NCI-H1436 treated with DMSO at 0.1 percent for 48 hours (cell line): ENCODE results near the gene SCP2.
"Not testable (repeated sequence)": the region's sequence is repeated elsewhere in the genome, so short reads cannot be mapped to it uniquely, and the experiment has no call there.

ENCODE experiments used
- DNase-seq: peaks from one replicate; lab custom pipeline; 2025; lab: John Stamatoyannopoulos, UW

The SCP2 gene

GRCh38 chr1:52973841-52974240 is 46.8 kb downstream of the SCP2 start:
- DNase-seq: no peak

DNA sequence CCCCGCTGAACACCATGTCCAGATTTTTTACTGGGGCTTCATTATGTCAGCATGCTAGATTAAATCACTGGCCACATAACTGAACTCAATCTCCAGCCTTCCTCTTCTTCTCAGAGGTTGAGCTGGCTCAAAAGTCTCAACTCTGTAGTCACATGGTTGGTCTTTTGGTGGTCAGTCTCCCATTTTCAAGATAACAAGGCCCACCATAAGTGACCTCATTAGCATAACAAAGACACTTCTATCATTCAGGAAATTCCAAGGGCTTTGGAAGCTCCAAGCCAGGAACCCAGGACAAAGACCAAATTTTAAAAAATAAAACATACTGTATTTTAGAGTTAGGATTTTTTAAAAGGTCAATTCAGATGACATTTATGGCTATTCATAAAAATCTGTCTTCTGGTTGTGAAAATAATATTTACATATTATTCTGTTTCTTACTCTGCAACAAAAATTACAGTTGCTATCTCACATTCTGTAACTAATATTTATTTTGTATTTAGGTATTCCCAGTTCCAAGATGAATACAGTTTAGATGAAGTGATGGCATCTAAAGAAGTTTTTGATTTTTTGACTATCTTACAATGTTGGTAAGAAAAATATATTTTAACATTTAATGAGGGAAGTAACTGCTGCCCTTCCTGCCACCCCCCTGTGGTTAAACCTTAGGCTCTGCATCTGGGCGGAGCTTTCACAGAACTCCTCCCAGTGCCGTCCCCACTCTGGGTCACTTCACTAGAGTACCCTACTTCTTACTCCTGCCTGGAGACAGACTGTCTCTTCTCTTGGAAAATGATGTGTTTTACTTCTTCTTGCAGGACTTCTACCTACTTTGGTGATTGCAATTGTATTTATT is 49.3 kb downstream of the SCP2 start:
- no peak for DNase-seq

GRCh38 chr1:52978045-52978444 is 51.0 kb downstream of the SCP2 start:
- no peak for DNase-seq

GRCh38 chr1:52992733-52993132 is 65.7 kb downstream of the SCP2 start:
- DNase-seq: not testable (repeated sequence)

DNA sequence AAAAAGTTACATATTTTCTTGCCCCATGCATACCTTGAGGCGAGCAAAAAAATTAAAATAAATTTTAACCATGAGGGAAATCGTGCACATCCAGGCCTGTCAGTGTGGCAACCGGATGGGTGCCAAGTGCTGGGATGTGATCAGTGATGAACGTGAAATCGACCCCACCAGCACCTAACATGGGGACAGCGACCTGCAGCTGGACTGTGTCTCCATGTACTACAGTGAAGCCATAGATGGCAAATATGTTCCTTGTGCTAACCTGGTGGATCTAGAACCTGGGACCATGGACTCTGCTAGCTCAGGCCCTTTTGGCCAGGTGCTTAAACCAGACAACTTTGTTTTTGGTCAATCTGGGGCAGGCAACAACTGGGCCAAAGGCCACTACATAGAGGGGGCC is 67.6 kb downstream of the SCP2 start:
- DNase-seq: no peak

DNA sequence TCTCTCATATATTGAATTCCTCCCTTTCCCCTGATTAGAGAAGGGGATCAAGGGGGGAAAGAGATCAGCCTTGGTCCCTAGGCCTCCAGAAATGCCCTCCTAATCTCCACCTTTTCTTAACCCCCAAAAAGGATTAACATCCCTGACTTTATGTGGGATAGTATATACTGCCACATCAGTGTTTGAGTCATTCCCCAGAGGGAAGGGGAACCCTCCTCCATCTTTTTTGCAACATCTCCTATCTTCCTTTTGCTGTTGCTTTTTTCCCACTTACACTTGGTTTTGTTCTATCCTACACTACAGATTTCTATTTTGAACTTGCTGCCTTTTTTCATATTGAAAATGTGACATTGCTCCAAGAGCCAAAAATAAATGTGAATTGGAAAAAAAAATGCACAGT is 69.6 kb downstream of the SCP2 start:
- DNase-seq: no peak

DNA sequence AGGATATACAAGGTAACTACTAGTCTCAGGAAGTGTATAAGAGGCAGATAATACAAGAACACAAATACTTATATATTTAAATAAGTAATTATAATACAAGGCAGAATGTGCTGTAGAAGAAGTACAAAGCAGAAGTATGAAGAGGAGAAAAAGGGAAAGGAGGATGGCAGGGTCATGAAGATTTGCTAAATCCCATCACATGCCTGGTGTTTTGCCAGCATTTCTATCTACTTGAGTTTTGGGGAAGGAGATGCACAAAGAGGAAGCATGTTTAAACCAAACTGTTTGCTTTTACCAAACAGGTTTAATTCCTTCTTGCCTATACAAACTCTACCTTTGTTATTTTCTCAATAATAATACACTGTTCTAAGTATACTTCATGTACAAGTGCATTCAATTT is 74.1 kb downstream of the SCP2 start:
- DNase-seq: no peak

DNA sequence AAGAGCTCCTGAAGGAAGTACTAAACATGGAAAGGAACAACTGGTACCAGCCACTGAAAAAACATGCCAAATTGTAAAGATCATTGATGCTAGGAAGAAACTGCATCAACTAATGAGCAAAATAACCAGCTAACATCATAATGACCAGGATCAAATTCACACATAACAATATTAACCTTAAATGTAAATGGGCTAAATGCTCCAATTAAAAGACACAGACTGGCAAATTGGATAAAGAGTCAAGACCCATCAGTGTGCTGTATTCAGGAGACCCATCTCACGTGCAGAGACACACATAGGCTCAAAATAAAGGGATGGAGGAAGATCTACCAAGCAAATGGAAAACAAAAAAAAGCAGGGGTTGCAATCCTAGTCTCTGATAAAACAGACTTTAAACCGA is 79.5 kb downstream of the SCP2 start:
- not testable (repeated sequence) for DNase-seq

- not testable (repeated sequence) for DNase-seq
Measured at GRCh38 chr1:53010247-53010646, 83.2 kb downstream of the SCP2 start.

DNA sequence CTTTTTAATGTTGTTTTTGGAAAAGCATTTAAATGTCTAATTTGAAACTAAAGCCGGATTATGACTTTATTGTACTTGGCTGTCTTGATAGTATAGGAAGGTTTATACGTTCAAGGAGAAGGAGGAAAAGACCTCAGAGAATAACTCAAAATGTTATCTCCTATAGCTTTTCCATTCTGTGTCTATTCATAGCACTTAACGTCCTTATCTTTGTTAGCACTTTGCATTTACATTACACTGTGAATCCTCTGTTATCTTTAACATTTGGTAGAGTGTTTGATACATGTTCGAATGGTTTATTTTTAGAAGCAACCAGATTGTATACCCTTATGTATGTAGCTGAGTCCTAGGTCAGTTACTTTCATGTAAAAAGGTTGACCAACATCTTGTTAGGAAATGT is 84.1 kb downstream of the SCP2 start:
- no peak for DNase-seq

DNA sequence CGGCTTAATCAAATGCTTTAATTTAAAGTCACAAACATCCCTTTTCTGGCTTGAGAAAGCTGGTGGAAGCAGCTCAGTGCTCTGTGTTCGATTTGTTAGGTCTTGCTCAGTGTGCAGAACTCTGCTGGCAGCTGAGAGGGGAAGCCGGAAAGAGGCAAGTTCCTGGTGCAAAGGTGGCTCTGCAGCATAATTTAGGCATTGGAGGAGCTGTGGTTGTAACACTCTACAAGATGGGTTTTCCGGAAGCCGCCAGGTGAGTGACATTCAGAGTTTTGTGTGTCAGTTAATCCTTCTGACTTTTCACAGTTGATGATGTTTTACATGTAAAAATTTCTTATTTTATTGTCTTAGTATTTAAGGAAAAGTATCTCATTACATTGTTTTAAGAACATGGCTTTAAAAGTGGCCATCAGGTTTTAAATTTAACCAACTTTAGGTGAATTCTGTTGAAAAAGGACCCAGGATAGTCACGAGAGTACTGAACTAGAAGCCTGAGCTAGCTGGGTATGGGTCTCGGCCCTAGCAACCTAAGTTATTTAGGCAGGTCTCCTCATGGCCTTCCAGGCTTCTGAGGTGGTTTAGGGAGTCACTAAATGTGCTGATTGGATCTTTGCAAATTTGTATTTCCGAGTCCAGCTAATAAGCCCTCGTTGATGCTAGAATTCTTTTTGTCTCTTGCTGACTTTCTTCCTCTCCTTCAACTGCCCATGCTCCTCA is 87.9 kb downstream of the SCP2 start:
- DNase-seq: peak; percentile 32

DNA sequence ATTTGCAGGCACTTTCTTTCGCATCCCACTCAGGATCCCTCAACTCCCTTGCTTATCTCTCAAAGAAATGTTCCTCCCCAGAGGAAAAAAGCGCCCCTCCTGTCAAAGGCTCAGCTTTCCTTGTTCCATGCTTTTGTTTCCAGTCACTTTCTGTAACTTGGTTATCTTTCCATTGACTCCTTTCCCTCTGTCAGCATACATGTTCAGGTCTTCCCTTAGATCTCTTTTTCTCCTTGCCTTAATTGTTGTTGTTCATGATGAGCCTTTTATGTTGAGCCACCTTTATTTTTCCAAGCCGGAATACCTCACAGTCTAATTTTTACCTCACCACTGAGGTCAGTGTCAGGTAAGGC is 88.4 kb downstream of the SCP2 start:
- no peak for DNase-seq

DNA sequence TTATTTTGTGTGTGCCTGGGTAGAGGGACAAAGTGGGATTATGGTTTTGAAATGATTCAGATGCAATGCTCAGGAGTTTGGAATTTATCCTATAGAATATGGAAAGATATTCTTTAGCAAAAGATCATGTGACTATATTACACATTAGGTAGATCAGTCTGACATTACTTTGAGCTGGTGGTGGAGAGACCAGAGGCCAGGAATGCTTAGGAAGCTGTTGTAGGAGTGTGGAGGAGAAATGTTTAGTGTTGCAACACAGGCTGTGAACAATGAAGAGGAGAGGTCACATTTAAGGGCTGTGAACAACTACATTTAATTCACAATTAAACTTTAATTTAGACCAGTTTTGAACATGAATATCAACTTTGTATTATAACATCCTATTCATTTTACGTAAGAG is 89.6 kb downstream of the SCP2 start:
- no peak for DNase-seq

GRCh38 chr1:53020588-53020987 is 93.5 kb downstream of the SCP2 start:
- DNase-seq: no peak

- no peak for DNase-seq
Measured at GRCh38 chr1:53022179-53022578, 95.1 kb downstream of the SCP2 start.

DNA sequence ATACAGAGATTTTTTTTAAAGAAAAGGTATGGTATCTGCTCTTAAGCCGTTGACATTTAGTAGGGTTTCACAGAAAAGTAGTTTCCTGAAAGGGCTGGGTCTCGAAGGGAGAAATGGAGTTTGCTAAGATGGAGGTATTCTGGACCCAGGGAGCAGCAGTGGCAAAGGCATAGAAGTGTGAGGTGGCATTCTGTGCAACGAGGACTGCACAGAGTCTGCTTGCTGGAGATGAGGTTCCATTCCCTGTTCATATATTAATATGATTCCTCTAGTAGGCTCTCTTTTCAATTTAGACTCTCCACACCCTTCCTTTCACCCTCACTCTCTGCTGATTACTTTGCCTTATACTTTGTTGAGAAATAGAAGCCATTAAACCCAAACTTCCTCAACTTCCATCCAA is 96.5 kb downstream of the SCP2 start:
- DNase-seq: no peak

- no peak for DNase-seq
Measured at GRCh38 chr1:53024117-53024516, 97.0 kb downstream of the SCP2 start.

DNA sequence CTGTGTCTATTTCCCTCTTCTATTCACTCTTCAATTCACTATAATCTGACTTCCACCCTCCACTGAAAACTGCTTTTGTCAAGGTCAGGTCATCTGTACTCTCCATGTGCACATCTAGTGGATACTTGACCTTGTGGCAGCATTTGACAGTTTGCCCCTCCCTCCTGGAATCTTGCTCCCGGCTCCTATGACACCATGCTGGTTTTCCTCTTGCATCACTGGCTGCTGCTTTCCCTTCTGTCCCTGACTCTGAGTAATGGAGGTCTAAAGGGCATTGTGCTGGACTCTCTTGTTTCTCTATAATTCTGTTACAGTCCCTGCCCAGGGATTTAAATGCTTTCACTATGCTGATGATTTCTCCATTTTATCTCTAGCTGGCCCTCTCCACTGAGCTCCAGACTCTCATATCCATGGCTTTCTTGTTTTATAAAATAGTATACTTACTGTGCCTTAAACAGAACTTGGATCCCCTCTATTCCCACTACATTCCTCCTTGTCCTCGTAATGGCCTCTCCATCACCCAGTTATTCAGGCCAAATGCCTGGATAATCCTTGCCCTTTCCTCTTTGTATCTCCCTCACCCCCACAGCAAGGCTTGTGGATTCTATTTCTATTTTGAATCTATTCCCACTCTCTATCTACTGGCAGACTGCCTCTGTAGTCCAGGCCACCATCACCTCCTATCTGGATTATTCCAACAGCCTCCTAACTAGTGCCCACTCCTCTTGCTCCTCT is 98.1 kb downstream of the SCP2 start:
- no peak for DNase-seq

- DNase-seq: no peak
Measured at GRCh38 chr1:53025769-53026112, 98.7 kb downstream of the SCP2 start.

DNA sequence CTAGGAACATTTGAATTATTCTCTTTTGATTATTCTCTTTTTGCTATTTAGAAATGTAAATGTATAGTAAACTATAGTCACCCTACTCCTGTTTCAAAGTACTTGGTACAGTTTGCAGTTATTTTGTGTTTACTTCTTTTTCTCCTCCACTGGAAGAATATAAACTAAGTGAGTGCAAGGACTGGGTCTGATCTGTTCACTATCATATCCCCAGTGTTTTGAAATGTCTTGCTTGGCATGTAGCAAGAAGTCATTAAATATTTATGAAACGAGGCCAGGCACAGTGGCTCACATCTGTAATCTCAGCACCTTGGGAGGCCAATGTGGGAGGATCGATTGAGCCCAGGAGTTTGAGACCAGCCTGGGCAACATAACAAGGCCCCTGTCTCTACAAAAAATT is 99.2 kb downstream of the SCP2 start:
- no peak for DNase-seq

DNA sequence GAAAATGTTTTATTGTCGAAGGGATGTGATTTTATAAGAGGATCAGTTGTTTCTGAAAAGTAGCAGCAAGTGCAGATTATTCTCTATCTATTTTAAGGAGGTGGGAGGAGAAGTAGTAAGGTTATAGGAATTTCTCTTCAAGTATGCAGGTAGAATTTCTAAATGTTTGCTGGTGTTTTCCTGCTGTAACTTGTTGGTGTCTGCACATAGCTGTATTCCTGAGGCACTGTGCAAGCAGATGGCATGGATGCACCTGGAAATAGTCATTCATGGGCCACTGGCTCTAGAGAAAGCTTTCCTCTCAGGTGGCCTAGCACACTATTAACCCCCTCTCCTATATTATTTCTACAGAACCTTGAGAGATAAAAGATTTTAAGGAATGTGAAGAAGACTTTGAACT is 104.7 kb downstream of the SCP2 start:
- DNase-seq: no peak

DNA sequence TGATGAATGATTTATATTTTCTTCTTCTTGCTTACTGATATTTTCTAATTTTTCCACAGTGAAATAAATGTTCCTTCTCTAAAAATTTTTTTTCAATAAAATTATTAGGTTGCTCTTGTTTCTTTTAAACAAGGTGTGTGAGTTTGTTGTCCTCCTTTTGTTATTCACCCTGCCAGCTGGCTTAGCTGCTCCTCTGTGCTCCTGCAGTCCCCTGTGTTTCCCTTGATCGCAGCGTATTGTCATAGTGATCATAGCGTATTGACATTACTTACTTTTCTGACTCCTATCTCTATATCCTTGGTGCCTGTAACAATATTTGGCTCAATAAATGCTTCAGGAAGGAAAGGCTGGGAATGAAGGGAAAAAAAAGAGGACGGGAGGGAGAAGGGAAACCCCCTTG is 110.1 kb downstream of the SCP2 start:
- DNase-seq: no peak

DNA sequence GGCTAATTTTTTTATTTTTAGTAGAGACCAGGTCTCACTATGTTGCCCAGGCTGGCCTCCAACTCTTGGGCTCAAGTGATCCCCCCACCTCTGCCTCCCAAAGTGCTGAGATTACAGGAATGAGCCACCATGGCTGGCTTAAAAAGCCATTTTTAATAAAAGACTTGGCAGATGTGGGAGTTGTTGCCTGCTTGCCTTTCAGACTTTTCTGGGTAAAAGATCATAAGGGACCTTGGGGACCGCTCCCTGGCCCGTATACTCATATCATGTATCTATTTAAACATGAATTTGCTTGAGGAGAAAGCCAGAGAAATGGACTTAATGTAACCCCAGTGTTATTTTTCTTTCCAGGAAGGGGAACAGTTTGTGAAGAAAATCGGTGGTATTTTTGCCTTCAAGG is 111.5 kb downstream of the SCP2 start:
- DNase-seq: no peak
